ENCODE measurements around the gene U2AF2.
A peak's percentile ranks its signal among the peaks of the same experiment; 100 is the strongest.

U2AF2 gene

DNA sequence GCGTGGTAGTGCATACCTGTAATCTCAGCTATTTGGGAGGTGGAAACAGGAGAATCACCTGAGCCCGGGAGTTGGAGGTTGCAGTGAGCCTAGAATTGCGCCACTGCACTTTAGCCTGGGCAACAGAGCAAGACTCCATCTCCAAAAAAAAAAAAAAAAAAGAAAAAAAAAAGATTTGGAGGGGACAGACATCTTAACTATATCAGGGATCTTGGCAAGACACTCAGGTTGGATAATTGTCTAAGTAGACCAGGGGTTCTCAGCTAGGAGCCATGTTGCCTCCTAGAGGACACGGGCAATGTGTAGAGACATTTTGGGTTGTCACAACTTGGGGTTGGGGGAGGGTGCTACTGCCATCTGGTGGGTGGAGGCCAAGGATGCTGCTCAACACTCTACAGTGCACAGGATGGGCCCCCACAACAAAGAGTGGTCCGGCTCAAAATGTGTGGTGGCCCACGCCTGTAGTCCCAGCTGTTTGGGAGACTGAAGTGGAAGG is 15.9 kb upstream of the U2AF2 start:
- Histone ChIP-seq H3K27me3 (replicated peaks; ENCODE audit: control insufficient read depth, insufficient read depth, low read length) (no peaks in the 10 kb centered on the region), H3K36me3 (ENCODE audit: control insufficient read depth, insufficient read depth, low read length) (no peaks in the 10 kb centered on the region; the same call in 1 of the 2 replicates), H3K4me3 (replicated peaks; ENCODE audit: low read depth, low read length) (no peak overlapping the region)
- TF ChIP-seq, protein P1, sequence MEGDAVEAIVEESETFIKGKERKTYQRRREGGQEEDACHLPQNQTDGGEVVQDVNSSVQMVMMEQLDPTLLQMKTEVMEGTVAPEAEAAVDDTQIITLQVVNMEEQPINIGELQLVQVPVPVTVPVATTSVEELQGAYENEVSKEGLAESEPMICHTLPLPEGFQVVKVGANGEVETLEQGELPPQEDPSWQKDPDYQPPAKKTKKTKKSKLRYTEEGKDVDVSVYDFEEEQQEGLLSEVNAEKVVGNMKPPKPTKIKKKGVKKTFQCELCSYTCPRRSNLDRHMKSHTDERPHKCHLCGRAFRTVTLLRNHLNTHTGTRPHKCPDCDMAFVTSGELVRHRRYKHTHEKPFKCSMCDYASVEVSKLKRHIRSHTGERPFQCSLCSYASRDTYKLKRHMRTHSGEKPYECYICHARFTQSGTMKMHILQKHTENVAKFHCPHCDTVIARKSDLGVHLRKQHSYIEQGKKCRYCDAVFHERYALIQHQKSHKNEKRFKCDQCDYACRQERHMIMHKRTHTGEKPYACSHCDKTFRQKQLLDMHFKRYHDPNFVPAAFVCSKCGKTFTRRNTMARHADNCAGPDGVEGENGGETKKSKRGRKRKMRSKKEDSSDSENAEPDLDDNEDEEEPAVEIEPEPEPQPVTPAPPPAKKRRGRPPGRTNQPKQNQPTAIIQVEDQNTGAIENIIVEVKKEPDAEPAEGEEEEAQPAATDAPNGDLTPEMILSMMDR (IDR thresholded peaks at IDR 0.05; ENCODE audit: insufficient read depth, low read length, poor library complexity, severe bottlenecking) = peak; percentile 61
- no peak for DNase-seq (ENCODE audit: extremely low read depth, insufficient read length)

DNA sequence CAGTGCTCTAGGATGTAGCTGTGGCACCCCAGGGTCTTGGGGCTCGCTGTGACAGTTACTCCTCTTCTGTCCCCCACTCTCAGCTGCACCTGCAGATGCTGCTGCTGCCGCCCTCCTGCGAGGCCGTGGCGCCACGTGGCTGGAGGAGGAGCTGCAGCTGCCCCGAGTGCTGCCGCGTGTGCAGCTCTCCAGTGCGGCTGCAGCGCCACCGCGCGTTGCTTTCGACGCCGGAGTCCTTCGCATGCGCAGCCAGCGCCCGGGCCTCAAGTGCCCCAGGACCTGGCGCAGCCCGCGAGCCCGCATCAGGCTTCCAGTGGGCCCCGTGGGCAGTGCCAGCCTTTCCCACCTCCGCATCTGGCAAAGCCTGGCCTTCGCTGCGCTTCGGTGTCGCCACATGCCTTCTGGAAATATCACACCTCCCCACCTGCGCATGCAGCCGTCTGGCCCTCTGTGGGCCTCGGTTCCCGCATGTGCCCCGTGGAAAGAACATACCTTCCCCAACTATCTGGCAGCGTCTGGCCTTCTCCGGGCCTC is 14.7 kb upstream of the U2AF2 start:
- TF ChIP-seq, protein P1 (IDR thresholded peaks at IDR 0.05; ENCODE audit: insufficient read depth, low read length, poor library complexity, severe bottlenecking) = peak; percentile 52
- Histone ChIP-seq H3K36me3 (ENCODE audit: control insufficient read depth, insufficient read depth, low read length) (peaks cover 5% of the 10 kb centered on the region), H3K27me3 (replicated peaks; ENCODE audit: control insufficient read depth, insufficient read depth, low read length) (no peaks in the 10 kb centered on the region), H3K4me3 (replicated peaks; ENCODE audit: low read depth, low read length) (peak overlapping the region; percentile 90)
- DNase-seq (ENCODE audit: extremely low read depth, insufficient read length) = peak; percentile 88

DNA sequence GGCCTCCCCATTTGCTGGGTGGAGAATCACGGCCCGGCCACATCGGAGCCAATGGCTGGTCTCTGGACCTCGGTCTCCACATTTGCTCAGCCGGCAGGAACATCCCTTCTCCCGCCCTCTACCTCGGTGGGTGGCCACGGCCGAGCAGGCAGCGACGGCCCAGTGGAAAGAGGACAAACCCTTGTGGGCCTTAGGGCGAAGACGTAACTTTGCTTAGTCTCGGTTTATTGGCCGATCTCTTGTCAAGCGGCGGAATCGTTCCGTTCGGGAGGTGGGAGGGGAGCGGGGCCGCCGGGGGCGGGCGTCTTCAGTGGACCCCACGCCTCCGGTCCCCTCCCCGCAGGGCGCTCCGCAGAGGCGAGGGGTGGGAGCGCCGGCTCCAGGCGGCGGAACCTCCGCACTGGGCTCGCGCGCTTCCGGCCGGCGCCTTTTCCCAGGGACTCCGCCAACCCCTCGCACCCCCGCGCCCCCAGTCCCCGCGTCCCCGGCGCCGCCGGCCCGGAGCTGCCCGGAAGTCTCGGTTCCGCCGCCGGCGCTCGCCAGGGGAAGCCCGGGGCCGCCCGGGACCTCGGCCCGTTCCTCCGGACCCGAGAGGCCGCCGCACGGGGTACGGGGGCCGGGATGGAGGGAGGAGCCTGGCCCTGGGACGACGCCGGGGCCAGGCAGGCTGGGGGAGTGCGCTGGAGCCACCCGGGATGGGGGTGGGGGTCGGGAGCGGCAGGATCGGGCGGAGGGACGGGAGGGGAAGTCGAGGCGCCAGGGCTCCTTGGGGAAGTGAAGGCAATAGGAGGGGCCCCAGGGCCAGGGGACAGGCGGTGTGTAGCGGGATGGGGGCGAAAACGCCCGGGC is 14.0 kb upstream of the U2AF2 start, which contains the start of gene ZNF580:
Gene ZNF580 (plus strand): TSS at position 426 of the 849 bp plus-strand sequence. CDS start 1,507 bp downstream, outside the sequence.
- H3K36me3 ChIP-seq (ENCODE audit: control insufficient read depth, insufficient read depth, low read length) = peaks cover 11% of the 10 kb centered on the region
- DNase-seq (ENCODE audit: extremely low read depth, insufficient read length) = peak; percentile 86
- H3K27me3 ChIP-seq (replicated peaks; ENCODE audit: control insufficient read depth, insufficient read depth, low read length) = no peaks in the 10 kb centered on the region
- TF ChIP-seq, protein P1 (IDR thresholded peaks at IDR 0.05; ENCODE audit: insufficient read depth, low read length, poor library complexity, severe bottlenecking) = no peak
- H3K4me3 ChIP-seq (replicated peaks; ENCODE audit: low read depth, low read length) = peak within 1 kb of the TSS; percentile 90

DNA sequence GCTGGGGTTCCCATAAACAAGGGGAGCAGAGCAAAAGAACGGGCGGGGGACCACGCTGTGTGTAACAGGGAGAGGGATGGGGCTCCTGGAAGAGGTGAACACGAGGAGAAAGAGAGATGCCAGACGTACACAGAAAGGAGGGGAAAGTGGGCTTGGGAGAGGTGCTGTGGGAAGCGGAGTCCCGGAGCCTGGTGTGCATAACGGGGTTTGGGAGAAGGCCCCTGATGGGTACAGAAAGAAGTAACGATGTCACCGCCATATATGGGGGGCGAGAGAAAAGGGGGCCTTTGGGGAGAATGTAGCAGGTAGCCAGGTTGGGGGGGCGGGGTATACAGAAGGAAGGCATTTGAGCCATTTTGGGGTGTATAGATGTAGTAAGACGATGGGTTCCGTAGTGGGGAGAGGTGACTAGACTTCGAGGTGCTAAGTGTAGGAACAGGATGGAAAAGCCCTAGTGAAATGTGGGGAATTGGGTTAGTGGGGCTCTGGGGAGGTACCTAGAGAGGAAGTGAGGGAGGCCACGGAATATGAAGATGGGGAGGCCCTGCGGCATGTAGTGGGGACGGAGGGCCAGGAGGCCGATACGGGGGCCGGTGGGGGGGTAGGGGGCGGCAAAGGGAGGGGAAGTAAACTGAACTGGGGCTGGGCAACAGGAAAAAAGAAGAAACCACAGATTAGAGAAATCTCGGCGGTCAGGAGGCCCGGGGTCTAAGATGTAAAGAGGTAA is 13.2 kb upstream of the U2AF2 start:
- Histone ChIP-seq H3K4me3 (replicated peaks; ENCODE audit: low read depth, low read length) (peak overlapping the region; percentile 90), H3K27me3 (replicated peaks; ENCODE audit: control insufficient read depth, insufficient read depth, low read length) (no peaks in the 10 kb centered on the region), H3K36me3 (ENCODE audit: control insufficient read depth, insufficient read depth, low read length) (peaks cover 11% of the 10 kb centered on the region)
- DNase-seq (ENCODE audit: extremely low read depth, insufficient read length) = no peak
- TF ChIP-seq, protein P1 (IDR thresholded peaks at IDR 0.05; ENCODE audit: insufficient read depth, low read length, poor library complexity, severe bottlenecking) = no peak

DNA sequence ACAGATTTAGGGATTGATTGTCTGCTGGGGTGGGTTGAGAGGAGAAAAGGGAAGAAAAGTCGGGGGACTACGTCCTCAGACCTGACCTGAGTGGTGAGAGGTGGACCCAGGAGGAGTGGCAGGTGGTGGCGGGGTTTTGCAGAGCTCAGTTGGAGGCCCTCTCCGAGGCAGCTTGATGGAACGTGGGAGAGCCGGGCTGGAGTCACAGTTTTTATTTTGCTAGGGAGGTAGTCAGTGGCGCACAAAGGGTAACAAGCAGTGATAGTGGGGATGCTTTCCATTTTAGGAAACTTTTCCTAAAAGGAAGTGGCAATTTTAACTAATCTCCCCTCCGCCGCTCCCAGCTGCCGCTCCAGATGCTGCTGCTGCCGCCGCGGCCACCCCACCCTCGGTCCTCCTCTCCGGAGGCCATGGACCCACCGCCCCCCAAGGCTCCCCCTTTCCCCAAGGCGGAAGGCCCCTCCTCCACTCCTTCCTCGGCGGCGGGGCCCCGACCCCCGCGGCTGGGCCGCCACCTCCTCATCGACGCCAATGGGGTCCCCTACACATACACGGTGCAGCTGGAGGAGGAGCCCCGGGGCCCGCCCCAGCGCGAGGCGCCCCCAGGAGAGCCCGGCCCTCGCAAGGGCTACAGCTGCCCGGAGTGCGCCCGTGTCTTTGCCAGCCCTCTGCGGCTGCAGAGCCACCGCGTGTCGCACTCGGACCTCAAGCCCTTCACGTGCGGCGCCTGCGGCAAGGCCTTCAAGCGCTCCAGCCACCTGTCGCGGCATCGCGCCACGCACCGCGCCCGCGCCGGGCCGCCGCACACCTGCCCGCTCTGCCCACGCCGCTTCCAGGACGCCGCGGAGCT is 12.5 kb upstream of the U2AF2 start:
- DNase-seq (ENCODE audit: extremely low read depth, insufficient read length) = peak; percentile 79
- Histone ChIP-seq H3K36me3 (ENCODE audit: control insufficient read depth, insufficient read depth, low read length) (peaks cover 11% of the 10 kb centered on the region), H3K27me3 (replicated peaks; ENCODE audit: control insufficient read depth, insufficient read depth, low read length) (no peaks in the 10 kb centered on the region), H3K4me3 (replicated peaks; ENCODE audit: low read depth, low read length) (peak overlapping the region; percentile 90)
- TF ChIP-seq, protein P1 (IDR thresholded peaks at IDR 0.05; ENCODE audit: insufficient read depth, low read length, poor library complexity, severe bottlenecking) = no peak
